Cardiac fibroblast (primary cell): Measurements from ENCODE around the gene DPP9.

ENCODE experiments used
- DNase-seq, 2 donors: peaks; one replicate each; pipeline versions ENCODE4 v3.0.0 to v3.0.0-alpha.2; 2010; ENCODE audit warnings: low read depth in 2 of 2
- H3K4me3 ChIP-seq, 2 donors: replicated peaks in 1 of 2; 1 replicate in 1 of 2; 2 replicates in 1 of 2; pipeline ENCODE4 v1.5.1; 2011; ENCODE audit warnings: low read depth in 2 of 2, low read length in 2 of 2, mild to moderate bottlenecking in 2 of 2, moderate library complexity in 1 of 2
- TF ChIP-seq, protein P1 (sequence below): IDR thresholded peaks from one replicate; pipeline ENCODE4 v1.5.1; 2011; ENCODE audit warnings: low read depth, mild to moderate bottlenecking, low read length, inconsistent platforms

The DPP9 gene

DNA sequence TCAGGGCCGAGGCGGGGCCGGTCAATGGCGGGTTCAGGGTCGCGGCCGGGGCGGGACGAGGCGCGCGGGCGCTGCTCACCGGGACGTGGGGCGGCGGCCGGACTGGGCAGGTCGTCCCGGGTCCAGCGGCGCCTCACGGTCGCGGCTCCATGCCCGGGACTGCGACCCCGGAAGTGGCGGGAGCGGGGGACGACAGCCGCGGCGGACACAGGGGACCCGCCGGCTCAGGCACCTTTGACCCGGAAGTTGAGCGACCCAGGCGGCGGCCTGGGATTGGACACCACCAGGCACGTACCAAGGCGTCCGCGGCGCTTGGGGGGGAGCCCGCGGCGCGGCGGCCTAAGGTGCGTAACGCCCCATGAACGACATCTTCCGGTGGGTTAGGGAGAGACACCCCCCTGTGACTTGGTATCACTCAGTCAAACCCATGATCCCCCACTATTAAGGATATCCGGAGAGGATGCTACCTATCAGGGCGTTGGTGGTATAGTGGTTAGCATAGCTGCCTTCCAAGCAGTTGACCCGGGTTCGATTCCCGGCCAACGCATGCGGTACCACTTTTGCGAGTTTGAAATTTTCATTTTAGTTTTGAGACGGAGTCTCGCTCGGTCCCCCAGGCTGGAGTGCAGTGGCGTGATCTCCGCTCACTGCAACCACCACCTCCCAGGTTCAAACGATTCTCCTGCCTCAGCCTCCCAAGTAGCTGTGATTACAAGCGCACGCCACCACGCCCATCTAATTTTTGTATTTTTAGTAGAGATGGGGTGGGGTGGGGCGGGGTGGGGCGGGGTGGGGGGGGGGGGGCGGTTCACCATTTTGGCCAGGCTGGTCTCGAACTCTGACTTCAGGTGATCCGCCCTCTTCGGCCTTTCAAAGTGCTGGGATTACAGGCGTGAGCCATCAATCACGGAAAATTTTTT, at the start of gene DPP9:
Gene DPP9, minus strand, starts transcription at position 248 of the 920 bp plus-strand sequence. CDS start 3,936 bp downstream, outside the sequence.
- peak; percentile 99 for DNase-seq
- TF ChIP-seq, protein P1, sequence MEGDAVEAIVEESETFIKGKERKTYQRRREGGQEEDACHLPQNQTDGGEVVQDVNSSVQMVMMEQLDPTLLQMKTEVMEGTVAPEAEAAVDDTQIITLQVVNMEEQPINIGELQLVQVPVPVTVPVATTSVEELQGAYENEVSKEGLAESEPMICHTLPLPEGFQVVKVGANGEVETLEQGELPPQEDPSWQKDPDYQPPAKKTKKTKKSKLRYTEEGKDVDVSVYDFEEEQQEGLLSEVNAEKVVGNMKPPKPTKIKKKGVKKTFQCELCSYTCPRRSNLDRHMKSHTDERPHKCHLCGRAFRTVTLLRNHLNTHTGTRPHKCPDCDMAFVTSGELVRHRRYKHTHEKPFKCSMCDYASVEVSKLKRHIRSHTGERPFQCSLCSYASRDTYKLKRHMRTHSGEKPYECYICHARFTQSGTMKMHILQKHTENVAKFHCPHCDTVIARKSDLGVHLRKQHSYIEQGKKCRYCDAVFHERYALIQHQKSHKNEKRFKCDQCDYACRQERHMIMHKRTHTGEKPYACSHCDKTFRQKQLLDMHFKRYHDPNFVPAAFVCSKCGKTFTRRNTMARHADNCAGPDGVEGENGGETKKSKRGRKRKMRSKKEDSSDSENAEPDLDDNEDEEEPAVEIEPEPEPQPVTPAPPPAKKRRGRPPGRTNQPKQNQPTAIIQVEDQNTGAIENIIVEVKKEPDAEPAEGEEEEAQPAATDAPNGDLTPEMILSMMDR = peak; percentile 18
- peak within 1 kb of the TSS; percentile 95 to 97 for H3K4me3 ChIP-seq

DNA sequence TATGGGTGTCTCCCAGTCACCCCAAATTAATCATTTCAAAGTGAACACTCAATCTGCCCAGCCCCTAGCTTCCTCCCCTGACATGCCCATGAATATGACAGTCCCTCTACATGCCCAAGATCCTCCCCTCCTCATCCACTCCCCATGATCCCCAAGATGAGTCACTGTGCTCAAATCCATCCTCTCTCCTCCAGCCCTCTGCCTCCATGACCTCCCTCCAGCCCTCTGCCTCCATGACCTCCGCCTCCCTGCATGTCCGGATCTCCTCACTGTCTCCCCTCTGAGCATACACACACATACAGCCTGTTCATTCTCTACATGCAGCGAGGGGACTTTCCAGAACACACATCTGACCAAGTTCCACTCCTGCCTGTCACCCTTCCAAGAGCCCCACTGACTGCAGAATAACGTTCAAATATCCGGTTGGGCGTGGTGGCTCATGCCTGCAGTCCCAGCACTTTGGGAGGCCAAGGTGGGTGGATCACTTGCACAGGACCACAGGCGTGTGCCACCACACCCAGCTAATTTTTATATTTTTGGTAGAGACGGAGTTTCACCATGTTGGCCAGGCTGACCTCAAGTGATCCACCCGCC, 49.5 kb upstream of the DPP9 start:
- TF ChIP-seq, protein P1 = no peak
- DNase-seq = no peak
- H3K4me3 ChIP-seq = no peak overlapping the region

DNA sequence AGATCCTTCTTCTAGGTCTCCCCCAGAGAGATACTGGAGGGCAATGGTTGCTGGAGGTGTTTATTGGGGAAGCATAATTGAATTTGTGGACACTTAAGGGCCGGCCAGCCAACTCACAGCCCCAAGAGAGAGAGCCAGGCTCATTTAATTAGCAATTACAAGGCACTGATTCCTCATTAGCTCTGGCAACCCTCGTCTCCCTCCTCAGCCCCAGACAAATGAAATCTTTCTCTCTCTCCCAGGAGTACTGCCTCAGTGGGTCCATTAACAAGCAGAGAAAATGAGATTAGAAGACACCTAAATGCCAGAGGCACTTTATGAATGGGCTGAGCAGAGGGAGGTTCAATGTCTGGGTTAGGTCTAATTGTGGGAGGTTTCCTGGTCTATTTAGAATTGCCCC, 48.9 kb upstream of the DPP9 start:
- TF ChIP-seq, protein P1 = no peak
- H3K4me3 ChIP-seq = no peak overlapping the region
- DNase-seq = no peak

DNA sequence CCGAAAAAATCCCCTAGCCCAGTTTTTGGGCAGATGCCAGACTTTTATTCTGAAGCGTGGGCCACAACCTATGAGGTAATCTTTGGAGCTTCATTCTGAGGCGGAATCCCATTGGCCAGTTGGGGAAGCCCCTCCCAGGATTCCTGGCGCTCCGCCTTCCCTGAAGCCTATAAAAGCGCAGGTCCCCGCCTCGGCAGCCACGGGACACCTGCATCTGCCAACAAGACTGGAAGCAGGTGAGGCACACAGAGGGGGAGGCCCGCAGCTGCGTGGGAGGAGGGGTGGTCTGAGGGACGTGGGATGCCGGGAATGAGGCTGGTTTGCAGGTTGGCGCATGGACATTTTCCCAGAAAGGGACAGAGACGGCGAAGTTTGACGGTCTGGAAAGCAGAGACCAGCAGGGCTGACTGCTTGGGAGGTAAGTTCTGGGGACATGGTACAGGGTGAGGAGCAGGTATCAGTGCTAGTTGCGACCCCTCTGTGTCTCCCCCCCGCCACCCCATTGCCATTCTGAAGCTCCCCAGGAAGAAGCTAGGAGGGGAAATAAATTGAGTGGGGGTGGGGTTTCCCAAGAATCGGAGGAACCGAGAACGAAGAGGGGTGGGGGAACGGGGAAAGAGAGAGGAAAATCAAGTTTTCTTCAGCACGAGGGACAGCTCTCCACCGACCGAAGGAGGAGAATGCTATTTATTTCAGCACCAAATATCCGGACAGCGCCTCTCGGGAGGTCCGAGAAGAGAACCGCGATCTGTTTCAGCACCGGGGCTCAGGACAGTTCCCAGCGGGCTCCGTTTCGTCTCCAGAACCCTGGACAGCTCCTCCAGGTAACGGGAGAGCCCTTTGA, 45.5 kb upstream of the DPP9 start:
- no peak overlapping the region for H3K4me3 ChIP-seq
- peak; percentile 92 to 93 for DNase-seq
- TF ChIP-seq, protein P1 = no peak

DNA sequence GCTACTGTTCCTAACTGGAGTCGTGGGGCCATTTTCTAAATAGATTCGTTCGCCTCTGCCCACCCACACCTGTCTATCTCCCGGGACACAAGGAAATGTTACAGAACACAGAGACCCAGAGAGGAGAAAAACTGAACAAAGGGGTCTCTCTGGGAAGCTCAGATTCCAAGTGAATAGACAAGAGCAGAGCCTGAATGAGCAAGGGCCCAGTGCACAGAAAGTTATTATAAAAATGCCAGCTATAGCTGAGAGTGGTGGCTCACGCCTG, 40.7 kb upstream of the DPP9 start:
- DNase-seq = no peak
- no peak overlapping the region for H3K4me3 ChIP-seq
- TF ChIP-seq, protein P1 = no peak

DNA sequence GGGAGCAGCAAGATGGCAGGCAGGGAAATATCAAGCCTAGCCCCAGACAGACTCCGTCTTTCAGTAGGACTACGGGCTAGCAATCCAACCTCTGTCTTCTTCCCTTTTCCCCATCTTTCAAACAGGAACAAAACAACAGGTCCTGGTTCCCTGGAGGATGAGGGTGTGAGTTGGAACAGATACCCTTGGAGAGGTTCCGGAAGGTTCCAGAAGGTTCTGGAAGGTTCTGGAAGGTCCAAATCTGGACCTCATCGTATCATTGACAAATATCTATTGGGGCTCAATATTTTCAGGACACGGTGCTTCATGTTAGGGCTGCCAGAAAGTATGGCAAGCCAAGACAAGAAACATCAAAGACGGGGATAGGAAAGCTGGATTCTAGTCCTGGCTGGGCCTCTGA, 39.4 kb upstream of the DPP9 start:
- H3K4me3 ChIP-seq = no peak overlapping the region
- DNase-seq = no peak

More for the DNA sequence above, 39.4 kb upstream of the DPP9 start:
- TF ChIP-seq, protein P1 = no peak
